MM.1S (cell line): ENCODE measurements around the gene BPTF.
"Not testable (repeated sequence)": the region's sequence is repeated elsewhere in the genome, so short reads cannot be mapped to it uniquely, and the experiment has no call there.

ENCODE experiments used
- DNase-seq: peaks from one replicate; pipeline ENCODE4 v3.0.0-alpha.2; 2015
- H2AFZ ChIP-seq: fragments of 300-600 bp; sonication (generic); 2 replicates; pipeline ENCODE4 v1.6.0; 2016; ENCODE audit warnings: antibody characterized with exemption, low read length
- H3F3A ChIP-seq: fragments of 300-600 bp; sonication (generic); 2 replicates; pipeline ENCODE4 v1.6.1; 2016; ENCODE audit warnings: mild to moderate bottlenecking, antibody characterized with exemption, low read length, moderate library complexity, mixed read lengths; ENCODE audit not compliant: insufficient read depth
- H3K27ac ChIP-seq: fragments of 300-600 bp; sonication (generic); 2 replicates; pipeline ENCODE4 v1.5.1; 2016; ENCODE audit warnings: mild to moderate bottlenecking, low read length
- H3K27me3 ChIP-seq: fragments of 300-600 bp; sonication (generic); replicated peaks from 2 replicates; pipeline ENCODE4 v1.6.0; 2016; ENCODE audit warnings: low read length; ENCODE audit not compliant: insufficient read depth
- H3K36me3 ChIP-seq: fragments of 300-600 bp; sonication (generic); replicated peaks from 2 replicates; pipeline ENCODE4 v1.6.1; 2016; ENCODE audit warnings: mild to moderate bottlenecking, low read length, mixed read lengths; ENCODE audit not compliant: insufficient read depth
- H3K4me1 ChIP-seq: fragments of 300-600 bp; sonication (generic); 2 replicates; pipeline ENCODE4 v1.6.1; 2016; ENCODE audit warnings: low read length, mixed read lengths
- H3K4me2 ChIP-seq: fragments of 300-600 bp; sonication (generic); 2 replicates; pipeline ENCODE4 v1.6.0; 2016; ENCODE audit warnings: low read depth, low read length
- H3K4me3 ChIP-seq: fragments of 300-600 bp; sonication (generic); 2 replicates; pipeline ENCODE4 v1.5.1; 2016; ENCODE audit warnings: low read length, mixed read lengths
- H3K79me2 ChIP-seq: fragments of 300-600 bp; sonication (generic); 2 replicates; pipeline ENCODE4 v1.6.1; 2016; ENCODE audit warnings: mixed run types, low read length, mixed read lengths
- H3K9ac ChIP-seq: fragments of 300-600 bp; sonication (generic); 2 replicates; pipeline ENCODE4 v1.6.1; 2016; ENCODE audit warnings: low read length, mixed read lengths
- H3K9me2 ChIP-seq: fragments of 300-600 bp; sonication (generic); replicated peaks from 2 replicates; pipeline ENCODE4 v1.6.1; 2016; ENCODE audit warnings: mild to moderate bottlenecking, low read length, mixed read lengths; ENCODE audit not compliant: insufficient read depth
- H3K9me3 ChIP-seq: fragments of 300-600 bp; sonication (generic); replicated peaks from 2 replicates; pipeline ENCODE4 v1.6.1; 2016; ENCODE audit warnings: mild to moderate bottlenecking, low read length, mixed read lengths; ENCODE audit not compliant: insufficient read depth
- H4K20me1 ChIP-seq: fragments of 300-600 bp; sonication (generic); 2 replicates; pipeline ENCODE4 v1.6.1; 2016; ENCODE audit warnings: mild to moderate bottlenecking, low read length, moderate library complexity, mixed read lengths; ENCODE audit not compliant: insufficient read depth
- EZH2 ChIP-seq: fragments of 300-600 bp; sonication (generic); optimal IDR thresholded peaks from 2 replicates; pipeline ENCODE3; 2017; ENCODE audit warnings: low read depth, mild to moderate bottlenecking, antibody characterized with exemption, low read length, mixed read lengths
- EZH2phosphoT487 ChIP-seq: fragments of 300-600 bp; sonication (generic); IDR thresholded peaks from 2 replicates; pipeline ENCODE4 v1.6.1; 2018; ENCODE audit warnings: antibody characterized with exemption, low read length
- TF ChIP-seq, protein P1 (sequence below): fragments of 300-600 bp; sonication (generic); IDR thresholded peaks from 2 replicates; pipeline ENCODE4 v1.5.1; 2016; ENCODE audit warnings: antibody characterized with exemption, low read length, mixed read lengths

BPTF gene

DNA sequence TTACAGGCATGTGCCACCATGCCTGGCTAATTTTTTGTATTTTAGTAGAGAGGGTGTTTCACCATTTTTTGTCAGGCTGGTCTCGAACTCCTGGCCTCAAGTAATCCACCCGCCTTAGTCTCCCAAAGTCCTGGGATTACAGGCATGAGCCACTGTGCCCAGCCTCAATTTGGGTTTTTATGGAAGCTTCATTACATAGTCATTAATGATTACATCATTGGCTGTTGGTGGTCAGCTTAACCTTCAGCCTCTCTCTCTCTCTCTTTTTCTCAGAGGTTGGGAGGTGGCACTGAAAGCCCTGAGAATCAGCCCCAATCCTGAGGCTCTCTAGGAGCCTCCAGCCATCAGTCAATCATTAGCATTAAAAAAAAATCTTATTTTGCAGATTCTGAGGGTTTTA lies 125.6 kb downstream of the BPTF start:
- Histone ChIP-seq H3K4me1 (no peaks in the 10 kb centered on the region), H4K20me1 (no peaks in the 10 kb centered on the region), H3K9me2 (no peaks in the 10 kb centered on the region), H3K27ac (no peak overlapping the region), H2AFZ (no peak overlapping the region), H3K27me3 (no peaks in the 10 kb centered on the region), H3K4me3 (no peak overlapping the region), H3K79me2 (no peaks in the 10 kb centered on the region), H3F3A (no peaks in the 10 kb centered on the region), H3K9ac (no peak overlapping the region), H3K36me3 (no peaks in the 10 kb centered on the region), H3K4me2 (no peak overlapping the region), H3K9me3 (no peaks in the 10 kb centered on the region)
- no peak for DNase-seq
- no peak for TF ChIP-seq EZH2
- TF ChIP-seq, protein P1, sequence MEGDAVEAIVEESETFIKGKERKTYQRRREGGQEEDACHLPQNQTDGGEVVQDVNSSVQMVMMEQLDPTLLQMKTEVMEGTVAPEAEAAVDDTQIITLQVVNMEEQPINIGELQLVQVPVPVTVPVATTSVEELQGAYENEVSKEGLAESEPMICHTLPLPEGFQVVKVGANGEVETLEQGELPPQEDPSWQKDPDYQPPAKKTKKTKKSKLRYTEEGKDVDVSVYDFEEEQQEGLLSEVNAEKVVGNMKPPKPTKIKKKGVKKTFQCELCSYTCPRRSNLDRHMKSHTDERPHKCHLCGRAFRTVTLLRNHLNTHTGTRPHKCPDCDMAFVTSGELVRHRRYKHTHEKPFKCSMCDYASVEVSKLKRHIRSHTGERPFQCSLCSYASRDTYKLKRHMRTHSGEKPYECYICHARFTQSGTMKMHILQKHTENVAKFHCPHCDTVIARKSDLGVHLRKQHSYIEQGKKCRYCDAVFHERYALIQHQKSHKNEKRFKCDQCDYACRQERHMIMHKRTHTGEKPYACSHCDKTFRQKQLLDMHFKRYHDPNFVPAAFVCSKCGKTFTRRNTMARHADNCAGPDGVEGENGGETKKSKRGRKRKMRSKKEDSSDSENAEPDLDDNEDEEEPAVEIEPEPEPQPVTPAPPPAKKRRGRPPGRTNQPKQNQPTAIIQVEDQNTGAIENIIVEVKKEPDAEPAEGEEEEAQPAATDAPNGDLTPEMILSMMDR = no peak
- TF ChIP-seq EZH2phosphoT487 = no peak

DNA sequence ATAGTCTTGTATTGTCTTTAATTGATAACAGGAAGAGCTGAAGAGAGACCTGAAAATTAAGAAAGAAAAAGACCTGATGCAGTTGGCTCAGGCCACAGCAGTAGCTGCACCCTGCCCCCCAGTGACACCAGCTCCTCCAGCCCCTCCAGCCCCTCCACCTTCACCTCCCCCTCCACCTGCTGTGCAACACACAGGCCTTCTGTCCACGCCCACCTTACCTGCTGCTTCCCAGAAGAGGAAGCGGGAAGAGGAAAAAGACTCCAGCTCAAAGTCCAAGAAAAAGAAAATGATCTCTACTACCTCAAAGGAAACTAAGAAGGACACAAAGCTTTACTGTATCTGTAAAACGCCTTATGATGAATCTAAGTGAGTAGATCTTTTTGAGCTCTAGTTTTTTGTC lies 134.2 kb downstream of the BPTF start:
- H3K4me2 ChIP-seq = no peak overlapping the region
- H4K20me1 ChIP-seq = no peaks in the 10 kb centered on the region
- no peaks in the 10 kb centered on the region for H3K9me3 ChIP-seq
- H3K36me3 ChIP-seq = no peaks in the 10 kb centered on the region
- H3K27ac ChIP-seq = no peak overlapping the region
- H3K4me3 ChIP-seq = no peak overlapping the region
- no peak overlapping the region for H3K9ac ChIP-seq
- H3F3A ChIP-seq = no peaks in the 10 kb centered on the region
- TF ChIP-seq EZH2 = no peak
- no peak for TF ChIP-seq EZH2phosphoT487
- TF ChIP-seq, protein P1 = no peak
- no peaks in the 10 kb centered on the region for H3K79me2 ChIP-seq
- H3K27me3 ChIP-seq = no peaks in the 10 kb centered on the region
- H3K4me1 ChIP-seq = no peaks in the 10 kb centered on the region
- no peak overlapping the region for H2AFZ ChIP-seq
- DNase-seq = no peak
- H3K9me2 ChIP-seq = no peaks in the 10 kb centered on the region

DNA sequence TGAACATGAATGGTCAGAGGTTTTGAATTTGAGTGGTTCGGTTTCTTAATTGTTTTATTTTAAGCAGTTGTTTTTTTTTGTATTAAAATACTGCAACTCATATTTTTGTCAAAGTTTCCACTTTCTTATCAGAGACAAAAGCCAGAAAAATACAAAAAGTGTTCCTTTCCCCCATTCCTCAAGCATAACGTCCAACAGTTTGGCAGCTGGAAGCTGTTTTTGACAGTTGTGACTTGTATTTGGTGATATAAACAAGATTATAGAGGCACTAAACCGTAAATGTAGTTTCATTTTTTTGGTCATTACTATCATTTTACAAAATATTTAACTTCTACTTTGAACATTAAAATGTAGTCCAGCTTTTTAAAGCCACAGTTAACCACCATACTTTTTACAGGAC lies 135.0 kb downstream of the BPTF start:
- not testable (repeated sequence) for H3K27ac ChIP-seq, H3K36me3 ChIP-seq, H4K20me1 ChIP-seq, H3K9me2 ChIP-seq, H2AFZ ChIP-seq, H3K4me3 ChIP-seq, H3K27me3 ChIP-seq, DNase-seq, H3K4me2 ChIP-seq, H3F3A ChIP-seq, H3K79me2 ChIP-seq, H3K9ac ChIP-seq, H3K9me3 ChIP-seq, H3K4me1 ChIP-seq

DNA sequence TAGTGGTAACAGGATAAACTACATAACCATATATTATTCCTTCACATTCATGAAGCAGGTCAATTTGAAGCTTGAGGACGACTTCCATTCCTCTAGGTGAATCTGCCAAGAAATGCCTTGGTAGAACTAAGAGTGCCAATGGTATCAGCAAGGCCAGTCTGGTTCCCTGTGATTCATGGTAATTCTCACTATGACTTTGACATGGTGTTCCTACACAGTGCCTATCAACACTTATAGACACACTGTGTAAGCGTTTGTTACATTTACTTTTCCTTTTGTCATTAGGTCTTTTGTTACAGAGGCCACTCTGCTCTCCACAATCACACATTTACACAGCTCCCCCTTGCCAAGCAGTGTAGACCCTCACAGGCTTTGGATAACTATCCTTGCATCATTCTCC lies 136.9 kb downstream of the BPTF start:
- not testable (repeated sequence) for DNase-seq, H3K9ac ChIP-seq, H2AFZ ChIP-seq, H3K79me2 ChIP-seq, H4K20me1 ChIP-seq, H3K9me2 ChIP-seq, H3K27me3 ChIP-seq, H3F3A ChIP-seq, H3K27ac ChIP-seq, H3K4me3 ChIP-seq, H3K9me3 ChIP-seq, H3K4me1 ChIP-seq, H3K4me2 ChIP-seq, H3K36me3 ChIP-seq
